HepG2 (cell line): Measurements from ENCODE around the gene TGFBI. TPM values are rescaled to one million over a fixed set of nuclear protein-coding genes. Genes with fewer than 3 reads are reported as not detected.

Experiments
- AGO1 ChIP-seq: fragments of 200-400 bp; formaldehyde crosslinking; IDR thresholded peaks from 2 replicates; pipeline ENCODE4 v1.6.1; 2017; ENCODE audit warnings: mild to moderate bottlenecking, low read depth, low read length, moderate library complexity; ENCODE audit not compliant: poor library complexity, severe bottlenecking
- CHD4 ChIP-seq: fragments of 200-600 bp; sonication (generic); IDR thresholded peaks from 2 replicates; pipeline ENCODE4 v1.7.0; 2017; ENCODE audit warnings: mild to moderate bottlenecking, low read length, borderline replicate concordance
- CTCF ChIP-seq: sonication (generic); formaldehyde crosslinking; IDR thresholded peaks from 2 replicates; pipeline ENCODE4 v1.5.0; 2020; ENCODE audit warnings: mild to moderate bottlenecking, missing genetic modification reagents, moderate library complexity
- ERF ChIP-seq: IDR thresholded peaks from 2 replicates; pipeline ENCODE4 v1.6.1; 2018; ENCODE audit warnings: missing biosample characterization, missing genetic modification reagents
- FOXO1 ChIP-seq: sonication (generic); formaldehyde crosslinking; IDR thresholded peaks from 2 replicates; pipeline ENCODE4 v1.4.0; 2020; ENCODE audit warnings: missing genetic modification reagents
- HMG20A ChIP-seq: IDR thresholded peaks from 2 replicates; pipeline ENCODE4 v1.6.1; 2016; ENCODE audit warnings: borderline replicate concordance
- NCOA1 ChIP-seq: sonication (generic); formaldehyde crosslinking; IDR thresholded peaks from 2 replicates; pipeline ENCODE4 v1.9.0; 2021; ENCODE audit warnings: missing genetic modification reagents
- PBX3 ChIP-seq: sonication (generic); formaldehyde crosslinking; IDR thresholded peaks from 2 replicates; pipeline ENCODE4 v1.8.1; 2023; ENCODE audit warnings: missing genetic modification reagents, inconsistent platforms, borderline replicate concordance
- PRDM15 ChIP-seq: sonication (generic); formaldehyde crosslinking; IDR thresholded peaks from 2 replicates; pipeline ENCODE4 v1.4.0; 2020; ENCODE audit warnings: missing genetic modification reagents
- RFX3 ChIP-seq: IDR thresholded peaks from 2 replicates; pipeline ENCODE4 v1.6.1; 2016; ENCODE audit warnings: missing biosample characterization, missing genetic modification reagents
- TBL1XR1 ChIP-seq: fragments of 150-350 bp; IDR thresholded peaks from 2 replicates; pipeline ENCODE4 v1.6.1; 2014; ENCODE audit warnings: borderline replicate concordance, low read length; ENCODE audit not compliant: partially characterized antibody
- TEAD3 ChIP-seq: optimal IDR thresholded peaks from 2 replicates; pipeline ENCODE3; 2016; ENCODE audit warnings: borderline replicate concordance
- ZBTB7A ChIP-seq: sonication (generic); formaldehyde crosslinking; IDR thresholded peaks from 2 replicates; pipeline ENCODE4 v1.8.0; 2022; ENCODE audit warnings: mild to moderate bottlenecking, missing genetic modification reagents
- ZKSCAN8 ChIP-seq: IDR thresholded peaks from 2 replicates; pipeline ENCODE4 v1.6.1; 2016; ENCODE audit warnings: borderline replicate concordance, missing genetic modification reagents, missing compliant biosample characterization
- ZNF160 ChIP-seq: sonication (generic); formaldehyde crosslinking; IDR thresholded peaks from 2 replicates; pipeline ENCODE4 v1.8.0; 2022; ENCODE audit warnings: mild to moderate bottlenecking, inconsistent platforms, missing genetic modification reagents
- ZNF225 ChIP-seq: sonication (generic); formaldehyde crosslinking; IDR thresholded peaks from 2 replicates; pipeline ENCODE4 v1.4.0; 2020; ENCODE audit warnings: mild to moderate bottlenecking, missing genetic modification reagents
- ZNF383 ChIP-seq: sonication (generic); formaldehyde crosslinking; IDR thresholded peaks from 2 replicates; pipeline ENCODE4 v1.4.0; 2020; ENCODE audit warnings: missing genetic modification reagents, mild to moderate bottlenecking, borderline replicate concordance
- ZNF703 ChIP-seq: sonication (generic); formaldehyde crosslinking; IDR thresholded peaks from 2 replicates; pipeline ENCODE4 v1.5.1; 2020; ENCODE audit warnings: missing genetic modification reagents, mild to moderate bottlenecking, moderate library complexity, borderline replicate concordance
- polyA plus RNA-seq, 8 experiments: library from polyadenylated mRNA; depleted of rRNA in 3 of 8; stranded (reverse) in 7 of 8; unstranded in 1 of 8; fragments of >200 nt; fragmentation: Illumina TruSeq in 4 of 8; extraction: Trizol in 4 of 8; gene quantifications; 2 replicates each; pipeline versions ENCODE4 v1.2.1 to v1.2.3, GENCODE V29; 2011 to 2016; ENCODE audit warnings: low read depth in 4 of 8, missing spikeins in 1 of 8, mixed read lengths in 1 of 8; ENCODE audit not compliant: insufficient read depth in 1 of 8
- total RNA-seq, 5 experiments: library from RNA; depleted of rRNA; stranded (reverse); fragments of >200 nt; fragmentation: Illumina TruSeq; extraction: Trizol; gene quantifications; 2 replicates each; pipeline ENCODE4 v1.2.3, GENCODE V29; 2016; ENCODE audit warnings: low read depth in 1 of 5

The TGFBI gene
- total and polyA plus RNA-seq, 2 of the 13 experiments (the other 11 are each of a cell fraction or from before 2014, with no cell fraction given) = 275 to 457 TPM

GRCh38 chr5:136053336-136054141, 24.8 kb downstream of the TGFBI start (continued):
- no peak for TF ChIP-seq AGO1
- TF ChIP-seq ZNF383 (CRISPR knock-in tag) = no peak
- TF ChIP-seq ZNF160 (CRISPR knock-in tag) = no peak
- TF ChIP-seq ERF (CRISPR knock-in tag) = peak; percentile 82
- TF ChIP-seq CTCF (CRISPR knock-in tag) = 0 out of 2 replicates have a peak, but pooled peaks have one; percentile 8
- peak; percentile 93; the same call in 1 of the 2 replicates for TF ChIP-seq ZKSCAN8 (CRISPR knock-in tag)
- no peak for TF ChIP-seq ZBTB7A (CRISPR knock-in tag)
- peak; percentile 95 for TF ChIP-seq TBL1XR1
- TF ChIP-seq RFX3 (CRISPR knock-in tag) = 0 out of 2 replicates have a peak, but pooled peaks have one; percentile 13
- 0 out of 2 replicates have a peak, but pooled peaks have one; percentile 45 for TF ChIP-seq ZNF703
- TF ChIP-seq CHD4 = no peak; the same call in 1 of the 2 replicates
- TF ChIP-seq PBX3 (CRISPR knock-in tag) = no peak
- TF ChIP-seq ZNF225 (CRISPR knock-in tag) = no peak
- peak; percentile 99 for TF ChIP-seq TEAD3 (CRISPR knock-in tag)
- peak; percentile 96; the same call in 1 of the 2 replicates for TF ChIP-seq HMG20A (CRISPR knock-in tag)
- no peak for TF ChIP-seq PRDM15
- 0 out of 2 replicates have a peak, but pooled peaks have one; percentile 56 for TF ChIP-seq NCOA1
- TF ChIP-seq FOXO1 (CRISPR knock-in tag) = peak; percentile 96
